GM21423 (cell line): Measurements from ENCODE around the gene RAB39A.
"Not testable (repeated sequence)": the region's sequence is repeated elsewhere in the genome, so short reads cannot be mapped to it uniquely, and the experiment has no call there.

ENCODE experiments used
- ATAC-seq: cut with Tn5 transposase; IDR thresholded peaks from one replicate; pipeline ENCODE4 v1.9.1; 2021; ENCODE audit warnings: mild to moderate bottlenecking, moderate library complexity; ENCODE audit not compliant: unreplicated experiment

The RAB39A gene, protein sequence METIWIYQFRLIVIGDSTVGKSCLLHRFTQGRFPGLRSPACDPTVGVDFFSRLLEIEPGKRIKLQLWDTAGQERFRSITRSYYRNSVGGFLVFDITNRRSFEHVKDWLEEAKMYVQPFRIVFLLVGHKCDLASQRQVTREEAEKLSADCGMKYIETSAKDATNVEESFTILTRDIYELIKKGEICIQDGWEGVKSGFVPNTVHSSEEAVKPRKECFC

GRCh38 chr11:107928046-107928766 lies at the start of gene RAB39A:
TSS of gene RAB39A (plus strand) at chr11:107928448. CDS start at chr11:107928569, 121 bp downstream.
- ATAC-seq, result peak; percentile 95

- ATAC-seq, result not testable (repeated sequence)
Observed at GRCh38 chr11:107881471-107881870, 46.8 kb upstream of the RAB39A start.

DNA sequence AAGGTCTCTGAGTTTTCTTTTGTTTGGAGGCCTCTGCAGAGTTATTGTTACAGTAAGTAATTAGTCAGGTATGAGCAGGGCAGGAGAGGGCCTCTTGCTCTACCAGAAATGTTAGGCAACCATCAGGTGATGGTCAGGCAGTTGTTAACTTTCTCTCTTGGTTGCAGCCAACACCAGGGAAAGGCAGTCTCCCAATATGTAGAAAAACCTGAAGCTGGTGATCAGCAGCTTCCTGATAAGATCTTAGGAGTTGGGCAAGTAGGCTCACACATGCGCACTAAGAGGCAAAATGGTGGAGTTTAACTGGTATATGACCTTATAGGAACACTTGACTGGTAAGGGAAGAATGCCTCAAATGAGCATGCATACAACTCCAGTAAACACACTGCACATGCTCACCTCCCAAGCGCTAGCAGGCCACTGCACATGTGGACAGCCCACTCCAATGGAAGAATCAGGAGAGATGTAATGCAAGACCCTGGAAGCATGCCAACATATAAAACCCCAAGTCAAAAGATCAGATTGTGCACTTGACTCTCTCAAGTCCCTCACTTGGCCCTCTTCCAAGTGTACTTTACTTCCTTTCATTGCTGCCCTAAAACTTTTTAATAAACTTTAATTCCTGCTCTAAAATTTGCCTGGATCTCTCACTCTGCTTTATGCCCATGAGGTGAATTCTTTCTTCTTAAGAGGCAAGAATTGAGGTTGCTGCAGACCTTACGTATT lies 46.0 kb upstream of the RAB39A start:
- ATAC-seq, result no peak

DNA sequence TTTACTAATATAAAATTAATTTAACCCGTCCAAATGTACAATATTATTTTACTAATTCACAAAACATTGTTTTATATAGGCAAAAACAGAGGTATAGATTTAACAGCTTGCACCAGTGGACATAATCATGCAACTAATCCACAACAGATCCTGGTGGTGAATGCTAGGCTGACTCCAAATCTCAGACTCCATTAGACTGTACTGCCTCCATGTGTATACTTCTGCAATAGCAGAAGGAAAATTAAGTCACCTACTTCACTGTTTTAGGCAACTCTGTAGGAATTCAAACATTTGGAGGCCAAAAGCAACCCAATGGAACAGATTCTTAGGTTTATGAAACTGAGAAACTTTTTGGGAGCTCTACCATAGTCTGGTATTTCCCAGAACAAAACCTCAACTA lies 30.0 kb upstream of the RAB39A start:
- ATAC-seq, result peak; percentile 68

GRCh38 chr11:107908211-107908610 lies 20.0 kb upstream of the RAB39A start:
- no peak for ATAC-seq

- not testable (repeated sequence) for ATAC-seq
Observed at GRCh38 chr11:107912415-107912814, 15.8 kb upstream of the RAB39A start.

DNA sequence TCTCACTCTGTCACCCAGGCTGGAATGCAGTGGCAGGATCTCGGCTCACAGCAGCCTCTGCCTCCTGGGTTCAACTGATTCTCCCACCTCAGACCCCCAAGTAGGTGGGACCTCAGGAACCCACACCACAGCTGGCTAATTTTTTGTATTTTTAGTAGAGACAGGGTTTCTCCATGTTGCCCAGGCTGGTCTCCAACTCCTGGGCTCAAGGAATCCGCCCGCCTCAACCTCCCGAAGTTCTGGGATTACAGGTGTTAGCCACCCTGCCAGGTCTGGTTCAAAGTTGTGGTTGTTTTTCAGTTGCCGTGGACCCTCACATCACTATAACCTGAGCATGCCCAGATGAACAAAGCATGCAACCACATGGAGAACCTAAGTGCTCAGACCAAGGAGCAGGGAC lies 13.0 kb upstream of the RAB39A start:
- ATAC-seq, result no peak

GRCh38 chr11:107916671-107917241 lies 11.5 kb upstream of the RAB39A start:
- ATAC-seq, result no peak

DNA sequence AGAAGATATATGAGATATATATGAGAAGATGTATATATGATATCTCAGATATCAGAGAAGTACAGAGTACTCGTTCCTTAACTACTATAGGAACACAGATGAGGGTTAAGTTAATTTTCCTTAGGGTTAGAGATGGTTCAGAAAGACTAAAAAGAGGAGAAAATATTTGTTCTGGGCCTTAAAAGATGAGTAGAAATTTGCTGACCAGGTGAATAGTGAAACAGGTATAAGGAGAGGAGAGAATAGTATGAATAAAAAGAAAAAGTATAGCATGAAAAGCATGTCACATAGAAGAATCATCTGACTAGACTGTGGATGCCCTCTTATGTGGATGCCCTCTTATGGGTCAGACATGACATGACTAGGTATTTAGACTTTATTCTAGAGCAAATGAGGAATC lies 6.3 kb upstream of the RAB39A start:
- no peak for ATAC-seq

DNA sequence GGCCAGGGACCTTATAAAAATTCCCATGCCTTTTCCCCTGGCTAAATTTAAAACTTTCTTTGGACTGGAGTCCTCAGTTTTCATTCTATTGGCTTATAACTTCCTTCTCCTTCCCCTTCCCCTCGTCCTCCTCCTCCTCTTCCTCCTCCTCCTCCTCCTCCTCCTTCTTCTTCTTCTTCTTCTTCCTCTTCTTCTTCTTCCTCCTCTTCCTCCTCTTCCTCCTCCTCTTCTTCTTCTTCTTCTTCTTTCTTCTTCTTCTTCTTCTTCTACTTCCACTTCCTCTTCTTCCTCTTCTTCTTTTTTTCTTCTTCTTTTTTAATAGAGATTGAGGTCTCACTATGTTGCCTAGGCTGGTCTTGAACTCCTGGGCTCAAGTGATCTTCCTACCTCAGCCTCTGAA lies 4.7 kb upstream of the RAB39A start:
- ATAC-seq, result not testable (repeated sequence)

- no peak for ATAC-seq
Observed at GRCh38 chr11:107924306-107924705, 3.9 kb upstream of the RAB39A start.

GRCh38 chr11:107927559-107927958 lies 689 bp upstream of the RAB39A start:
- no peak for ATAC-seq

DNA sequence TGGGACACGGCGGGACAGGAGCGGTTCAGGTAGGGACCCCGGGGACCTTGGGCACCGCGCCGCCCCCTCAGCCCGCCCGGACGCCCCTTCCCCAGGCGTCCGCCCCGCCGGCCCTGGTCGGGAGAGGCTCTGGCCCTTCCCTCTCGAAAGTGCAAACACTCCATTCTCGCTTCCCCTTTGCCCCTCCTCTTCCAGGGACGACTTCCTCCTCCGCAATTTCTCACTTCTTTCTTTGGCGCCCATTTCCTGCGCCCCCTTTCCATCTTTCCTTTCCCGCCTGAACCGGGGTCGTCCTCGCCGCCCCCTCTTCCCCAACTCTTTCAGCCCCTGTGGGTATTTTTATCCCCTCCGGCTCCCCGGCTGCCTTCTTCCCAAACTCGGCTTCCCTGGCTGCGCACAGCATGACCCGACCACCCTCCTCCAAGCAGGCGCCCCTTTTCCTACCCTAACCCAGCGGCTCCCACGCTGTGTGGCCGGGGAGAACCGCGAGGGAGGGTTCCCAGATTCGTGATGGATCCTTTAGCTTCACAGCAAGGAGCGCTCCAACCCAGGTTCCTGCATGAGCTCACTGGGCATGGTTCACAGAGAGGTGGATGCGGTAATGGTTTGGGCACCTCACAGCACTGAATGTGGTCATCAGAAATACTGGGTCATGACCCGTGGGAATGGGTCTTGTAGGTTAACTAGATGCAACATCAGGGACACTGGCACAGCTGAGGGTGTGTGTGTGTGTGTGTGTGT lies 689 bp downstream of the RAB39A start:
- ATAC-seq, result peak; percentile 10

GRCh38 chr11:107929611-107930200 lies 1.5 kb downstream of the RAB39A start:
- ATAC-seq, result no peak

DNA sequence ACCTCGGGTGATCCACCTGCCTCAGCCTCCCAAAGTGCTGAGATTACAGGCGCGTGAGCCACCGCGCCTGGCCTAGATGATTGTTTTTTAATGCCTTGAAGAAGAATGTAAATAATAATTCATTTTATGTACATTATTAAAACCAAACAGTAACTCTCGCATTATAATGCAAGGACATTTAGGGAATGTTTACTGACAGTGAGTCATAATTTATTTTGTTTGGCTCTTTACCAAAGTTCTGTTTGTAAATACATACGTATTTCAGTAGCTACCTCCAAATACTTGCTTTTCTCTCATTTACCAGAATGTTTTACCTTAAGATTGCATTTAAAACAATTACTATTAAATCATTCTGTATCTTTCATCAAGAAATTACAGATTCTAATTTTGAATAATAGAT lies 3.0 kb downstream of the RAB39A start:
- no peak for ATAC-seq

DNA sequence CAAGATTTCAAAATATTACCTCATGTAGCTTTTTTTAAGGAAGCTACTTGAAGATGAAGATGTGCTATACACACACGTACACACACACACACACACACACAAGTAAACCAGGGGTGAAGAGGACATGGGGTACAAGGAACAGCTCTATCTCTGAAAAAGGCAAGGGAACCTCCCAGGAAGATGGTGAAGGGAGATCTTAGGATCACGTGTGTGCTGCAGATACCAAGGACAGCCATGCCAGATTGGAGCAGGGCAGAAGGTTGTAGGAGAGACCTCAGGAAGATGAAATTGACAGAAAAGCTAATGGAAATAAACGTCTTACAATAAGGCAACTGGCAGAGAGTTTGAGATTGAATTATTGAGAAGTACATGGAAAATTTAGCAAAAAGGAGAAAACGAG lies 19.7 kb downstream of the RAB39A start:
- ATAC-seq, result no peak

DNA sequence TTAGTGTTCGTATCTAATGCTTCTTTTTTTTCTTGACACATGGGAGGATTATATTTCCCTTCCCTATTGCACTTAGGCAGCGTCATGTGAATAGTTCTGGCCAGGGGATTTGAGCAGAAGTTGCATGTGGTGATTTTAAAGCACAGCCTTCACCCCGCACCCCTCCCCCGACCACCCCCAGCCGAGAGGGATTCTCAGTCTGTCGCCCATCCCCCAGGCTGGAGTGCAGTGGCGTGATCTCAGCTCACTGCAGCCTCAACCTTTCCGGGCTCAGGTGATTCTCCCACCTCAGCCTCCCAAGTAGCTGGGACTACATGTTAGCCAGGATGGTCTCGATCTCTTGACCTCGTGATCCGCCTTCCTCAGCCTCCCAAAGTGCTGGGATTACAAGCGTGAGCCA lies 20.1 kb downstream of the RAB39A start:
- not testable (repeated sequence) for ATAC-seq

- ATAC-seq, result no peak
Observed at GRCh38 chr11:107951155-107951554, 22.9 kb downstream of the RAB39A start.

DNA sequence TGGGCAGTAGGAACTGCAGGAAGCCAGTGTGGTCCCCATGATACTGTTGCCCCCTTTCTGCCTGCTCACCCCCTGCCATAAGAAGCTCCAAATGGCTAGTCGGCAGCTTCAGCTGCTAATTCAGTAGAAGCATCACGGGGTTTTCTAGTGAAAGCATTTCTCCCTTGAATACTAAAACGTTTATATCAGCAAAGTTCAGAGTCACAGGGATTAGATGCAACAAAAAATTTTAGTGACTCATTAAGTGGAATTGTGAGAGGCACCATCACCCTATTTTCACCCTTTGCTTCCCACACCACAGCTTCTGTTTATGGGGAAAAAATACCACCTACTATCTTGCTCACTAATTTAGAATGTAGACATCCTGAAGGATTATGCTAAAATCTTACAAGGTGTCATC lies 25.2 kb downstream of the RAB39A start:
- ATAC-seq, result no peak

- no peak for ATAC-seq
Observed at GRCh38 chr11:107956543-107956942, 28.3 kb downstream of the RAB39A start.
